Cardiac fibroblast (primary cell): ENCODE results near the gene PTGES.
A peak's percentile ranks its signal among the peaks of the same experiment; 100 is the strongest.
"Not testable (repeated sequence)": the region's sequence is repeated elsewhere in the genome, so short reads cannot be mapped to it uniquely, and the experiment has no call there.

Experiments used
- DNase-seq, 2 donors: peaks; one replicate each; pipeline versions ENCODE4 v3.0.0 to v3.0.0-alpha.2; 2010; ENCODE audit warnings: low read depth in 2 of 2
- H3K4me3 ChIP-seq, 2 donors: replicated peaks in 1 of 2; 1 replicate in 1 of 2; 2 replicates in 1 of 2; pipeline ENCODE4 v1.5.1; 2011; ENCODE audit warnings: low read depth in 2 of 2, low read length in 2 of 2, mild to moderate bottlenecking in 2 of 2, moderate library complexity in 1 of 2
- CTCF ChIP-seq: IDR thresholded peaks from one replicate; pipeline ENCODE4 v1.5.1; 2011; ENCODE audit warnings: low read depth, mild to moderate bottlenecking, low read length, inconsistent platforms

PTGES gene

GRCh38 chr9:129751841-129752801, 721 bp downstream of the PTGES start:
- DNase-seq: no peak
- no peak for TF ChIP-seq CTCF
- H3K4me3 ChIP-seq: peak overlapping the region; percentile 36 to 54

GRCh38 chr9:129750013-129750638, 2.7 kb downstream of the PTGES start:
- no peak overlapping the region for H3K4me3 ChIP-seq
- TF ChIP-seq CTCF: no peak
- peak; percentile 46 to 62 for DNase-seq

GRCh38 chr9:129749575-129749974, 3.3 kb downstream of the PTGES start:
- no peak overlapping the region for H3K4me3 ChIP-seq
- no peak for DNase-seq
- TF ChIP-seq CTCF: no peak

GRCh38 chr9:129749052-129749451, 3.8 kb downstream of the PTGES start:
- not testable (repeated sequence) for DNase-seq

GRCh38 chr9:129748249-129748648, 4.6 kb downstream of the PTGES start:
- H3K4me3 ChIP-seq: no peak overlapping the region
- TF ChIP-seq CTCF: no peak
- DNase-seq: peak in 1 of 2 donors; percentile 44

More at GRCh38 chr9:129749052-129749451, 3.8 kb downstream of the PTGES start:
- not testable (repeated sequence) for H3K4me3 ChIP-seq

GRCh38 chr9:129746092-129746777, 6.6 kb downstream of the PTGES start:
- TF ChIP-seq CTCF: no peak
- H3K4me3 ChIP-seq: no peak overlapping the region
- peak in 1 of 2 donors; percentile 65 for DNase-seq

- H3K4me3 ChIP-seq: no peak overlapping the region
- TF ChIP-seq CTCF: no peak
These were observed 7.6 kb downstream of the PTGES start for GRCh38 chr9:129745200-129745599.

More at GRCh38 chr9:129745200-129745599, 7.6 kb downstream of the PTGES start:
- no peak for DNase-seq
